Mucosa of rectum (tissue), 2 donors: Measurements from ENCODE around the gene ALG8.

Experiments used
- H3K27ac ChIP-seq, 2 donors: one replicate each; pipeline ENCODE4 v1.7.0; 2013; ENCODE audit warnings: inconsistent platforms in 2 of 2, low read depth in 2 of 2, low read length in 2 of 2
- H3K27me3 ChIP-seq, 2 donors: one replicate each; pipeline ENCODE4 v1.7.0; 2013; ENCODE audit warnings: low read length in 2 of 2; ENCODE audit not compliant: control insufficient read depth in 2 of 2, insufficient read depth in 2 of 2
- H3K36me3 ChIP-seq, 2 donors: one replicate each; pipeline ENCODE4 v1.7.0; 2013; ENCODE audit warnings: low read length in 2 of 2; ENCODE audit not compliant: control insufficient read depth in 2 of 2, insufficient read depth in 2 of 2
- H3K4me1 ChIP-seq, 2 donors: one replicate each; pipeline ENCODE4 v1.7.0; 2013; ENCODE audit warnings: low read length in 2 of 2, mild to moderate bottlenecking in 1 of 2; ENCODE audit not compliant: control insufficient read depth in 2 of 2, insufficient read depth in 2 of 2
- H3K4me3 ChIP-seq, 2 donors: one replicate each; pipeline ENCODE4 v1.7.0; 2013; ENCODE audit warnings: low read length in 2 of 2
- H3K9ac ChIP-seq, 2 donors: one replicate each; pipeline ENCODE4 v1.7.0; 2013; ENCODE audit warnings: low read length in 2 of 2, low read depth in 1 of 2, mild to moderate bottlenecking in 1 of 2
- H3K9me3 ChIP-seq, 2 donors: one replicate each; pipeline ENCODE4 v1.7.0; 2013; ENCODE audit warnings: low read length in 2 of 2; ENCODE audit not compliant: control insufficient read depth in 2 of 2
- donor health status: healthy.
- donor health status: Normal muscosa, but diverticular disease.

Gene ALG8

GRCh38 chr11:78160557-78160956, 21.1 kb upstream of the ALG8 start:
- Histone ChIP-seq H3K27ac (no peak overlapping the region), H3K36me3 (no peaks in the 10 kb centered on the region)

DNA sequence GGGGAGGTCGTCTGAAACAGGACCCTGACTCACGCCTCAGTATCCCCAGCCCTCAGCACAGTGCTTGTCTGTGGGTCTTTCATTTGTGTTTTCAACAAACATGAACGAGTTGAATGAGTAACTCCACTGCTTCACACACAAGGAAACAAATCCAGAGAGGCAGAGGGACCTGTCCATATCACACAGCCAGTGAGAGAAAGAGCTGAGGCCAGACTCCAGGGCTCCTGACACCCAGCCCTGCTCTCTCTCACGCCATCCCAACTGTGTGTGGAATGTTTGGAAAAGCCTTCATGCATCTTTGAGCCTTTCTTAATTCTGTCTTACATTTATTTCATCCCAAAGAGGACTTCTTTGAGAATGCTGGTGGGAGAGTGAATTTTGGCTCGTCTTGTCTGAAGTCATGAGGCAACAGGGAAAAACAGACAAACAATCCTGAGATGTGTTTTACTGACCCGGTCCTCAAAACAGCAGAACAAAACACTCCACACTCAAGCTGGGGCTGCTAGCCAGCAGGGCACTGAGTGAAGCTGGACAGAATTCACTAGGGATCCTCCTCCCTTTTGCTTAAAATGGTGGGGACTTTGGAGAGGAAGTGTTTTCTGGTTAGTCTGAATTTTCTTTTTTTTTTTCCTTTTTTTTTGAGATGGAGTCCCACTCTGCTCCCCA, 19.7 kb upstream of the ALG8 start:
- no peak overlapping the region for H3K4me3 ChIP-seq
- H3K9ac ChIP-seq, result no peak overlapping the region
- no peaks in the 10 kb centered on the region for H3K27me3 ChIP-seq
- H3K9me3 ChIP-seq, result no peaks in the 10 kb centered on the region
- H3K4me1 ChIP-seq, result no peaks in the 10 kb centered on the region
- no peak overlapping the region for H3K27ac ChIP-seq
- no peaks in the 10 kb centered on the region for H3K36me3 ChIP-seq

More at GRCh38 chr11:78160557-78160956, 21.1 kb upstream of the ALG8 start:
- Histone ChIP-seq H3K4me3 (no peak overlapping the region), H3K4me1 (no peaks in the 10 kb centered on the region), H3K27me3 (no peaks in the 10 kb centered on the region), H3K9ac (no peak overlapping the region), H3K9me3 (no peaks in the 10 kb centered on the region)

DNA sequence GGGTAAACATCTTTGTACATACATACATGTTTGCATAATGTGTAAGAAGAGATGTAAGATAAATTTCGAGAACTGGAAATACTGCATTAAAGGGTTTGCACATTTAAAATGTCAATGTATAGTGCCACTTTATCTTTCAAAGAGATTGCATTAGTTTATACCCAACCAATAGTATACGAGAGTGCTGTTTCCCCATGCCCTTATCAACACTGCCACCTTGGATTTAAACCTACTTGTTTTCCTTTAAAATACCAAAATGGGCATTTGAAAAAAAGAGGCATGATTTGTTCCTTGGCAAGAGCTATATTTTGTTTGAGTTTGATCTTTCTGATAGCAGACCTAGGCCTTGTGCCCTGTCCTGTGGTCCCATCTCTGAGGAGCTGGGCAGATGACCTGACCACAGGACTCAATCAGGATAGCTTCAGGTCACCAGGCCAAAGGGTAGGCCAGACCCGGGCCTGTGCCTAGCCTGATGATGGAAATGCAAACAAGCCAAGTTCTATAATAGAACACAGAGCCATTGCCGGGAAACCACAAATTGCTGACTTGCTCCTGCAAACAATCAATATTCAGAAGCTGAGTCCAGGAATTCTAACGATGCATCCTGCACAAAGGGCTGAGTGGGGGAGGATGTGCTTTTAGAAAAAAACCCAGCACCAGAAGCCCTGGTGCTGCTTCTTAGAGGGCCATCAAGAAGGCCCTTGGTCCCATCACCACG, 16.9 kb upstream of the ALG8 start:
- H3K9me3 ChIP-seq, result no peaks in the 10 kb centered on the region
- H3K9ac ChIP-seq, result no peak overlapping the region
- no peaks in the 10 kb centered on the region for H3K4me1 ChIP-seq
- H3K36me3 ChIP-seq, result no peaks in the 10 kb centered on the region
- no peak overlapping the region for H3K27ac ChIP-seq
- no peak overlapping the region for H3K4me3 ChIP-seq
- H3K27me3 ChIP-seq, result no peaks in the 10 kb centered on the region

DNA sequence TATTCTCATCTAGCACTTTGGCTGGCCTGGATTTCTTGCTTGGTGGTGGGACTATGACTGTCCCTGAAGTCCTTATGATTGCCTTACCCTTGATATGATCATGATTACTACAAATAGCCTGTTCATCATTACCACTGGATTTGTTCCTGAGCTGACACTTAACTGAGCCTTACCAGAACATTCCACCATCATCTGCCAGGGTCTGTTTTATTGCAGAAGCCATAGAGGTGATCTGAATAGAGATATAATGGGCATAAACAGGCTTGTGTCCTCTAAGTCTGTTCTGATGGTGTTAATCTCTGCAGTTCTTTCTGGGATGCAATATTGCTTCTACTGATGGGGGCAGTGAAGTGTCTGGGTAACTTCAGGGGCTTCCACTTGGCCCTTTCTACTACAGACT, 12.4 kb upstream of the ALG8 start:
- Histone ChIP-seq H3K36me3 (no peaks in the 10 kb centered on the region), H3K27ac (no peak overlapping the region), H3K27me3 (no peaks in the 10 kb centered on the region), H3K9ac (no peak overlapping the region), H3K4me3 (no peak overlapping the region), H3K9me3 (no peaks in the 10 kb centered on the region), H3K4me1 (no peaks in the 10 kb centered on the region)

DNA sequence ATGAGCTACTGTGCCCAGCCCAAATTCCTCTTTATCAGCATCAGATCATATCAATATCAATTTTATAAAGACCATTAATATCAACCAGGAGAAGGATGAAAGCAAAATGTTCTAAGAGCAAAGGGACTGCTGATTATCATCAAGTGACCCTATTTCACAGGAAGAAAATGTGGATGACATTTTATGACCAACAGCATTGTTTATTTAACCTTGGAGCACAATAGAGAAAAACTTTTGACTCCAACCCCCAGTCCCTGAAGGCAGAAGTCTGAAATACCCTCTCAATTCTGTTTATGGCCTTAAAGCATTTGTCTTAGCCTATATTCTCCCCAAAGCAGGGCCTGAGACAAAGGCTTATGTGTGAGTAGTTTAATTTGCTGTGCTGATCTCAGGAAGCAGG, 11.3 kb upstream of the ALG8 start:
- H3K9me3 ChIP-seq, result no peaks in the 10 kb centered on the region
- H3K4me3 ChIP-seq, result no peak overlapping the region
- H3K27ac ChIP-seq, result no peak overlapping the region
- no peak overlapping the region for H3K9ac ChIP-seq
- H3K36me3 ChIP-seq, result no peaks in the 10 kb centered on the region
- no peaks in the 10 kb centered on the region for H3K4me1 ChIP-seq
- H3K27me3 ChIP-seq, result no peaks in the 10 kb centered on the region

GRCh38 chr11:78150346-78150745, 10.9 kb upstream of the ALG8 start:
- Histone ChIP-seq H3K4me1 (no peaks in the 10 kb centered on the region), H3K9me3 (no peaks in the 10 kb centered on the region), H3K27me3 (no peaks in the 10 kb centered on the region), H3K9ac (no peak overlapping the region), H3K27ac (no peak overlapping the region), H3K4me3 (no peak overlapping the region), H3K36me3 (no peaks in the 10 kb centered on the region)

DNA sequence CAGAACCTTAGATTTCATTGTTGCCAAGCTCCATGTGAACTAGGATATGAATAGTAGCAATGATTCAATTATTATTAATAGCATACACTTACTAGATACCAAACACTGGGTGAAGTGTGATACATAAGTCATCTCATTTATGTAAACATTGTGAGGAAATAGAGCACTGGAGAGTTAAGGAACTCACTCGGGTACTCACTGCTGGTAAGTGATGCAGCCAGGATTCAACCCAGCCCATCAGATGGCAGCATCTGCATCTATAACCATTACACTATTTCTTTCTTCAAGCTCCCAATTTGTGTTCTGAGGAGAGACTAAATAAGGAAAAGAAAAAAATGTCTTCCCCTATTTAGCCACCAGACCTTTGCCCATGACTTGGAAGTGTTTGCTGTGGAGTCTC, 10.2 kb upstream of the ALG8 start:
- H3K4me3 ChIP-seq, result no peak overlapping the region
- no peak overlapping the region for H3K27ac ChIP-seq
- no peak overlapping the region for H3K9ac ChIP-seq
- H3K9me3 ChIP-seq, result no peaks in the 10 kb centered on the region
- H3K4me1 ChIP-seq, result no peaks in the 10 kb centered on the region
- no peaks in the 10 kb centered on the region for H3K36me3 ChIP-seq
- no peaks in the 10 kb centered on the region for H3K27me3 ChIP-seq

DNA sequence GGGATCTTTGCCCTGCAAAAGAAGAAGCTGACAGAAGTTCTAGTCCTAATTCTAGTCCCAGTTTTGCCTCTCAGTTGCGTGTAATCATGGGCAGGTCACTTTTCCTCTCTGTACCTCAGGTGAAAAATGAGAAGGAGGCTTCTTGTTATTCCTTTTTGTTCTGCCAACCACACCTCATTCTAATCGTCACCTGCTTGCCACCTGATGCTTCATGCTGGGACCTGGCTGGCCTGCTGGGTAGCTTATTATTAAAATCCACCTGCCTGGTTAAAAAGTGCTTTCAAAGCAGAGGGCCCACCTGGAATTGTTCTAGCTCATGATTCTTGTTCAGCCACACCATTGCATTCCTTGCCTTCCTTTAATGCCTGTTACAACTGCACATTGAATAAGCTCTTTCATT, 8.4 kb upstream of the ALG8 start:
- H3K27me3 ChIP-seq, result no peaks in the 10 kb centered on the region
- no peak overlapping the region for H3K4me3 ChIP-seq
- H3K36me3 ChIP-seq, result no peaks in the 10 kb centered on the region
- no peaks in the 10 kb centered on the region for H3K4me1 ChIP-seq
- H3K27ac ChIP-seq, result no peak overlapping the region
- no peaks in the 10 kb centered on the region for H3K9me3 ChIP-seq
- no peak overlapping the region for H3K9ac ChIP-seq

GRCh38 chr11:78145511-78146025, 6.1 kb upstream of the ALG8 start:
- H3K9me3 ChIP-seq, result no peaks in the 10 kb centered on the region
- no peaks in the 10 kb centered on the region for H3K4me1 ChIP-seq
- no peak overlapping the region for H3K4me3 ChIP-seq
- no peak overlapping the region for H3K27ac ChIP-seq
- no peaks in the 10 kb centered on the region for H3K27me3 ChIP-seq
- no peaks in the 10 kb centered on the region for H3K36me3 ChIP-seq
- no peak overlapping the region for H3K9ac ChIP-seq

DNA sequence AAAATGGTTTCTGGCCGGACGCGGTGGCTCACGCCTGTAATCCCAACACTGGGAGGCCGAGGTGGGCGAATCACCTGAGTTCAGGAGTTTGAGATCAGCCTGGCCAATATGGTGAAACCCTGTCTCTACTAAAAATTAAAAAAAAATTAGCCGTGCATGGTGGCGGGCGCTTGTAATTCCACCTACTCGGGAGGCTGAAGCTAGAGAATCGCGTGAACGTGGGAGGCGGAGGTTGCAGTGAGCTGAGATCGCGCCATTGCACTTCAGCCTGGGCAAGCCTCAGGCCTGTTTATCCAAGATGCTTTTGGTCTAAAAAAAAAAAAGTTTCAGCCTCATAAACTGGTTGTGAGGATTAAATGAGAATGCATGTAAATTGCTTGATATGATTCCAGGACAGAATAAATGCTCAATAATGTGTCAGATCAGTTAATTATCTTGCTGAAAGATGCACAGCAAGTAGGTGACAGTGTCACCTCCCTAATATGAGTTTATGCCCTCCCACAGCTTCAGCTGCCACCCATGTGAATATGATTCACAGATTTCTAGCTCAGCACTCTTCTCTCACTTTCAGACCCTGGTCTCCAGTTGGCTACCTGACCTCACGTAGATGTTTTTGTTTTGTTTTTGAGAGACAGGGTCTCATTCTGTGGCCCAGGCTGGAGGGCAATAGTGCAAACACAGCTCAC, 1.1 kb upstream of the ALG8 start:
- no peaks in the 10 kb centered on the region for H3K9me3 ChIP-seq
- H3K36me3 ChIP-seq, result no peaks in the 10 kb centered on the region
- H3K27ac ChIP-seq, result no peak overlapping the region
- H3K4me1 ChIP-seq, result peaks cover 0 to 6% of the 10 kb centered on the region in 2 donors
- no peaks in the 10 kb centered on the region for H3K27me3 ChIP-seq
- H3K4me3 ChIP-seq, result peak overlapping the region in 1 of 2 donors; percentile 98
- no peak overlapping the region for H3K9ac ChIP-seq
